Posterior cingulate gyrus (tissue), 11 donors: ENCODE results near the gene INPP4B.
A peak's percentile ranks its signal among the peaks of the same experiment; 100 is the strongest.

Experiments used
- DNase-seq, 10 donors: peaks; one replicate each; pipeline versions ENCODE4 v3.0.0 to v3.0.0-alpha.2; 2020 to 2021; ENCODE audit warnings: mixed read lengths in 3 of 10
- intact Hi-C: fragments of 100-400 bp; cut with DNase I; formaldehyde crosslinking; loops from one replicate; pipeline ENCODE4 v1.15.1; 2023

INPP4B gene

DNA sequence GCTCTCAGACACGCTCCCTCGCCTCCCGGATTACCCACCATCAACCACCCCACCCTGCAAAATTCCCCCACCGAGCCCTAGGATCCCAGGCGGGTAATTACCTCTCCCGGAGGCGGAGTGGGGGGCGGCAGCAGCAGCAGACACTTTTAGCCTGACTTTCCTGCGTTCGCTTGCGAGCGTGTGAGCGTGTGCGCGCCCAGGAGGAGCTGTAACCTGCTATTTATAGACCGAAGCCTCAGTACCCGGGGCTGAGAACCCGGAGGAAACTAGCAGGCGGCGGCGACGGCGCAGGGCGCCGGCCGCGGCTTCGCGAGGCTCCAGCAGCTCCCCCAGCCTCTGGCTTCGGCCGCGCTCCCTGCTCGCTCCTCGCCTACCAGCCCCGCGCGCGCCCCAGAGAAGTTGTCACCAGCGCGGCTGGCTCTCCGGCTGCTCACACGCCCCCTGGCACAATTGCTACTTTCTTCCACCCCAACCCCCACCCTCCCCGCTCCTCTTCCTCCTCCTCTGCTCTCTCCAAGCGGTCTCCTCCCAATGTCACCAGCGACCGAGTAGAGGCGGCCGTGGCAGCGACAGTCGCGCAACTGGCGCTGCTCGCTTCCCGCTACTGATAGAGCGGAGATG lies at the start of gene INPP4B:
Gene INPP4B, minus strand, starts transcription at position 194 of the 621 bp plus-strand sequence.
- peak; percentile 18 to 92 (median 50) for DNase-seq
- intact Hi-C loops, result no loop called here

DNA sequence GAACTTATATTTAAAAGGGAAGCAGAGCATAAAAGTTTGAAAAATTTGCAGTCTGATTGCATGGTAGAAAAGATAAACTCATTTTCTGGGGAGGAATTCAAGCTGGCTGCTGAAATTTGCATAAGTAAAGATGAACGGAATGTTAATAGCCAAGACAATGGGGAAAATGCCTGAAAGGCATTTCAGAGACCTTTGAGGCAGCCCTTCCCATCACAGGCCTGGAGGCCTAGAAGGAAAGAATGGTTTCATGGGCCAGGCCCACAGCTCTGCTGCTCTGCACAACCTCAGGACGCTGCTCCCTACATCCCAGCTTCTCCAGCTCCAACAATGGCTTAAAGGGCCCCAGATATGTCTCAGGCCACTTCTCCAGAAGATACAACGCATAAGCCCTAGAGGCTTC lies 46.9 kb upstream of the INPP4B start:
- intact Hi-C loops, result no loop called here
- DNase-seq, result no peak

DNA sequence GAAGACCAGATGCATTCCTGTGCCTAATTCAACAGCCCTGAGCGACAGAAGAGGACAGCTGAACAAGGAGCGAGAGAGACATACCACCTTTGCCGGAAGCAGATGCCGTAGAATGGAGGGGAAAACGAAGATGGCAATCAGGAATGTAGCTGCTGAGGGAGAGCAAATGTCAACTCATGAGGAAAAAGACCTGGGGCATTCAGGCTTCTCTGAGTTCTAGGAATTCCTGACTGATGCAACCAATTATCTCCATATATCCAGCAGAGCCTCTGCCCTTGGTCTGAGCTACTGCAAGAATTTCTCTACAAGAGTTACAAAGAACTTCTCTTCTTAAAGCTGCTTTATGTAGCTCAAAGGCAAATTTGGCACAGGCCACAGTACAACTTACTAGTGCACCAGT lies 40.5 kb upstream of the INPP4B start:
- no peak for DNase-seq
- intact Hi-C loops, result no loop called here

DNA sequence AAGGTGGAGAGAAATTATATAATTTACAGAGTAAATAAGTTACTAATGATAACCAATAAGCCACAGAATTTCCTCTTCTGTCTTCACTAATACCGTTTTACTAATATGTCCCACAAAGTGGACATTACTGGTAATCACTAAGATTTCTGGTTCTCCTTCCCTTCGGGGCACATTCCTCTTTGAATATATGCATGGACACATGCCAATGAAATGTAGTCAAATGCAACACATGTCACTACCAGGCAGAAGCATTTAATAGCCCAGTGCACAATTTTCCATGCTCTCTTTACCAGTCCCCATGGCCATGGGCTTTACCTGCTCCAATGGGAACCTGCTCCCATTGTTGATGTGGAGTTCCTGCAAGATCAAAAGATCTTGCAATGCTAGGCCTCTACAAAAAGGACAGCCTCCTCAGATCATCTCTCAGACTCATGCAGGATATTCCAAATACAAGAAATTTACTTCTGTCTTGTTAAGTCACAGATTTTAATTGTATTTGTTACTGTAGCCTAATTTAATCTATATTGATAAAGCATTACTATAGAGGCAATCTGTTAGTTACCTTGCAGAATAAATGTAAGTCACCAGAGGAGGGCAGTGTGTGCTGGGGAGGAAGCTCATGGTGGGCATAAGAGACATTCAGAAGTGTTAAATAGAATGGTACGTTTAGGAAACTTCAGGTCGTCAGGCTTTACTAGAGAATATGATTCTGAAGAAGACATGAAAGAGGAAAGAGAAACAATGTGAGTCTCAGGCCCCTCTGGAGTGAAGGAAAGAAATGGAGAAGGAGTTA lies 37.1 kb upstream of the INPP4B start:
- no peak for DNase-seq
- intact Hi-C loops, result no loop called here

GRCh38 chr4:142882159-142882558 lies 36.1 kb upstream of the INPP4B start:
- no peak for DNase-seq
- intact Hi-C loops, result no loop called here

DNA sequence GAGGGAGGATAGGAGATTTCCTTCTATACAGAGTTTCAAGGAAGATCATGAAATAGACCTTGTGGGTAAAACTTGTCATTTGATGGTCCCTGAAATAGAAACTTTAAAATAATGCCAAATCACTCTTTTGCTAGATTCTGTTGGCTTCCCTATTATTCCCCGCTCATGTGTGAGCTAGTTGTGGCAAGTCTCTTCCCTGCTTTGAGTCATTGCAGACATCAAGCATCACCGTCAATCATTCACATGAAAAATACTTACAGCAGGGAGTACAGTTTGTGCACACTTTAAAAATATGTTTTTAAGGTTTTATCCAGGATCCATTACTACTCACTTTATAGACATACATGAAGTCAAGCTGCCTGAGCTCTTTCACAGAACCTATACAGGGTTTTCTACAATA lies 35.2 kb upstream of the INPP4B start:
- no peak for DNase-seq
- intact Hi-C loops, result no loop called here

GRCh38 chr4:142875117-142875516 lies 29.0 kb upstream of the INPP4B start:
- no peak for DNase-seq
- intact Hi-C loops, result no loop called here

GRCh38 chr4:142874684-142875083 lies 28.6 kb upstream of the INPP4B start:
- intact Hi-C loops, result no loop called here
- DNase-seq, result peak in 1 of 10 donors; percentile 37

GRCh38 chr4:142866685-142867084 lies 20.6 kb upstream of the INPP4B start:
- intact Hi-C loops, result no loop called here
- DNase-seq, result no peak

GRCh38 chr4:142861351-142861750 lies 15.2 kb upstream of the INPP4B start:
- DNase-seq, result no peak
- intact Hi-C loops, result no loop called here

DNA sequence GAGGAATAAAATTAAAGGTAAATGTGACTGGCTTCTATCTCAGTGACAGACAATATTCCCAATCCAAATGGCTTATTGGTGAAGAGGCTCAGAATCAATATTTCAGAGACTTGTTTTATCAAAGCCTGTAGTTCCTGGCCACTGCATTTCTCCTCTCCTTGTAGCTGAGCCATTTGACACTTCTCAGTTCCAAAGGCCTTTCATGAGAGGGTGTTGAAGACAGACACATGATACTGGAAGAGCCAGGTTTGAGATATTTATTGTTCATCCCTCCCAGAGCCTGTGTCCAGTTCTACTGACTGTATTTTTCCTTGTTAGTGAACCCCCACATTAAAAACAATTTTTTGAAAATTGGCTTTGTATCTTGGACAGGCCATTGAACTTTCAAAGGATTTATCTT lies 12.9 kb upstream of the INPP4B start:
- intact Hi-C loops, result no loop called here
- DNase-seq, result no peak

GRCh38 chr4:142858446-142858845 lies 12.3 kb upstream of the INPP4B start:
- intact Hi-C loops, result no loop called here
- DNase-seq, result no peak

DNA sequence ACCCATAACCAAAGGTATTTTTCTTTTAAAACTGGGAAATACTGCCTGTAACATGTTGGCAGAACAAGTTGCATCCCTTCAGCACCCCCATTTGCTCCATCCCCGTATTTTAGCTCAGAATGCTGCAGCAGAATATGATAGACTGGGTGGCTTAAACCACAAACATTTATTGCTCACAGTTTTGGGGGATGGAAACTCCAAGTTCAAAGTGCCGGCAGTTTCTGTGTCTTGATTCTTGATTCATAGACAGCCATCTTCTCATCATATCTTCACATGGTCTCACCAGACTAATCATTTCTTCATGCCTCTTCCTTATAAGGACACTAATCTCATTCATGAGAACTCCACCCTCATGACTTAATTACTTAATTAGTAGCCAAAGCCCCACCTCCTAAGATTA lies 10.5 kb upstream of the INPP4B start:
- no peak for DNase-seq
- intact Hi-C loops, result no loop called here

- DNase-seq, result no peak
- intact Hi-C loops, result no loop called here
Observed at GRCh38 chr4:142850478-142850877, 4.4 kb upstream of the INPP4B start.

DNA sequence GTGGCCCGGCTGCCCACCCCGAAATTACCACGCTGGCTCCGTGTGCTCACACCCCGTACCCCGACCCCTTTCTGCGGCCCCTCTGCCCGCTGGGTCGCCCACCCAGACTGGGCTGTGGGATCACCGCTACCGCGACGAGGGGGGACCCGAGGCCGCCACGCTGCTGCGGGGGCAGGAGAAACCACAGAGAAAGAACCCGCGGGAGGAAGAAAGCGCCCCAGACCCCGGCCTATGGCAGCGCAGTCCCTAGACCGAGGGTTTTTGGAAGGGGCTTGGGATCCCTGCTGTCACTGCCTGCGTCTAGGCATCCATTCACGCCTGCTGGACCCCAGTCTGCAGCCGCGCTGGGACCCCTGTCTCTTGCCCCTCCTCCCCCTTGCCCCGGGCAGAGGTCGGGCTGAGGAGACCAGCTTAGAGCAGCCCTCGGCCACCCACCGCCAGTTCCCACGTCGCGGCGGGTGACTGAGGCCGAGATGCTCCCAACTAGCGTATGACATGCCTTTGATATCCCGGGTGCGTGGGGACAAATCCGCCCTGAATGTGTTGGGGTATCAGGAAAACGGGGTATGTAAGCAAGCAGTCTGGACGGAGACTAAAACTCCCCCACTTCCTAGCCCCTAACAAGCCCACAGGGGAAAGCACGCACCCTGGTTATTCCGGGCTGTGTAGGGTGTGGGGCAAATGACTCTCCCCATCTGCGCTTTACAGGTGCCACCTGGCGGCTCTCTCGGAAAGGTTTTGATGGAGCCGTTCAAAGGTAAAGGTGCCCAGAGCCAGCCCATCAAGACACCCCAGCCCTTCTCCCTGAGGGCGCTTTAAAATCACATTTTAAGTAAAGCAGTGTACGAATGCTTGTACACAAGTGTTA lies 862 bp upstream of the INPP4B start:
- peak in 9 of 10 donors; percentile 14 to 92 (median 67) for DNase-seq

DNA sequence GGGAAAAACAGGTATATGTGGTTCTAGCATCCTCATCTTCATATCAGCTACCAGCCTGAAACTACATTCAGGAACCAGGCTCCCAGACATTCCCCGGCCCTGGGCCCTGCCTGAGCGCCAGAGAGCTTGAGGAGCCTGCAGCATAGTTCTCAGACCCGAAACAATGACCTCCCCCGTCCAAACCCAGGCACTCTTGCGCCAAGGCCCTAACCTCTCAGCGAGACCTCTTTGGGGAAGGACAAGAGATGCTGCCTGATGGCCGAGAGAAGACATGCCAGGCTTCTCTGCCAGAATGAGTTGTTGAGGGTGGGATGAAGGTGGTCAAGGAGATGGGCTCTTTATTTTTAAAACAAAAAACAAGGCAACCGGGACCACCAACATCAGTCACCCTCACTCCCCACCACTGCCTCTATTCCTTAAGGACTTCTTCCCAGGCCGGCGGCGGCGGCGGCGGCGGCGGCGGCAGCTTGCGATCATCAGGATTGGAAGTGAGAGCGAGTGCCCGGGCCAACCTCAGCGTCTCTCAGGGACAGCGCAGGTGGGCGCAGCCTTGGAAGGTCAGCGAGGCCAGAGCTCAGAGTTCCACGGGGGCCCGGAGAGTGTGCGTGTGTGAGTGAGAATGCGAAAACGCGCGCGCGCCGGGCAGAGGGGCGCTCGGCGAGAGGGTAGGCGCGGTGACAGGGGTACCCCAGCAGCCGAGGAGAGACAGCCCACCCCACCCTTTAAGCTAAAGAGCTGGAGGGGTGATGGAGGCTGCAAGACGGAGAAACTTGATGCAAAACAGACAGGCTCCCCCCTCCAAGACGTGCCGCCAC lies 601 bp downstream of the INPP4B start:
- peak in 8 of 10 donors; percentile 8 to 88 (median 32) for DNase-seq
- intact Hi-C loops, result no loop called here

More for the DNA sequence above, 862 bp upstream of the INPP4B start:
- intact Hi-C loops, result no loop called here

GRCh38 chr4:142844782-142845181 lies 1.3 kb downstream of the INPP4B start:
- no peak for DNase-seq
- intact Hi-C loops, result no loop called here

- DNase-seq, result no peak
- intact Hi-C loops, result loop anchor here (2.0 kb wide), 1 partner anchor 488 kb away; no protein-coding TSS in a partner anchor
Observed at GRCh38 chr4:142840516-142841123, 5.5 kb downstream of the INPP4B start.

- intact Hi-C loops, result no loop called here
- no peak for DNase-seq
Observed at GRCh38 chr4:142838778-142839177, 7.3 kb downstream of the INPP4B start.

GRCh38 chr4:142832022-142832421 lies 14.1 kb downstream of the INPP4B start:
- no peak for DNase-seq
- intact Hi-C loops, result no loop called here
